CD4-positive, alpha-beta T cell treated with Interleukin-12 subunit alpha and Interleukin-12 subunit beta, for 1 hour (primary cell): ENCODE measurements around the gene TTI1.
"Not testable (repeated sequence)": the region's sequence is repeated elsewhere in the genome, so short reads cannot be mapped to it uniquely, and the experiment has no call there.

Experiments
- DNase-seq: peaks from one replicate; pipeline ENCODE4 v3.0.0-alpha.2; 2020

TTI1 gene

DNA sequence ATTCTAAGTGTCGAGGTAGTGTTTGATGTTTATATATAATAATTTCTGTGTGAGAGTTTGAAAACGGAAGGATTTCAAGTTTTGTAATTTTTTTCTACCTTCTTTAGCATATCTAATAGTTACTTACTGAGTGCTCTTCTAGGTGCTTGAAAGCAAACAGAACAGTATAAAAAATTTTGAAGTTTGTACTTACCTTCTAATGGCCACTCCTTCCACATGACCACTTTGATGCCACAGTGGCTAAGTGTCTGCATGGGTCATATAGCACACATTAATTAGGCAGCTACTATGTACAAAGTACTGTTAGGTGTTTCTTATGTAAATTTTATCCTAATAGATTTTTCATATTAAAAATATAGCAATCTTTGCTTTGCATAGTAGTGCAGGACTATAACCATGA is 21.4 kb upstream of the TTI1 start:
- DNase-seq, result no peak

DNA sequence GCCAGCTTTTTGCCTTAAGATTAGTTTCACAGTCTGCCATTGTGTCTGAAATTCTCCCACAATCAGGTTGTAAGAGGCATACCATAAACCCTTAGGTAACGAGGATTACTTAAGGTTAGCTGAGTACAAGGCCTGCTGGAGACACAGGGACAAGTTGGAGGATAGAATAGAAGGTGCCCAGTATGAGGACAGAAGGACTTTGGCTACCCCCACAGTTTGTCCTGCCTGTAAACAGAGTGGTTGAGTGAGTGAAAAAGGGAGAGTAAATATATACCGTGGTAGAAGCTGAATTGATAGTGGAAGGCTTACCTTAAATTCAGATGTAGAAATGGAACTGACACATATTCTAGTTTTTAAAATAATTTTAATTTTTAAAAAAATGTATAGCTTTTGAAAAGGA is 19.6 kb upstream of the TTI1 start:
- DNase-seq, result no peak

DNA sequence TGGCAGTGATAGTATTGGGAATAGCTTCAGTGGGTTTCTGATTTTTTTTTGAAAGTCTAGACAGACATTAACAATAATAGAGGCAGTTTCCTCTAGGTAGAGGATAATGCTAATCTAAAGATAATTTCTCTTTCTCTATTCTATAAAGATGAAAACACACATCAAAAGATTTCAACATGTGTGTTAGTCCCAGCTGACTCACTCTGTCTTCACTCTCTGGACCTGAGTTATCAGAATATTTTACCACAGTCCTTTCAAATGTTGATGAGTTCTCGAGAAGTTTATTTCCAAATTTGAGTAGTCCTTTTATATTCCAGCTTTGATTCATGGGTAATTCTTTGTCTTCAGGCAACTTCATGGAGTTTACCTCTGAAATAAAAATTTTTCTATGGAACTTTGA is 17.4 kb upstream of the TTI1 start:
- DNase-seq, result no peak

DNA sequence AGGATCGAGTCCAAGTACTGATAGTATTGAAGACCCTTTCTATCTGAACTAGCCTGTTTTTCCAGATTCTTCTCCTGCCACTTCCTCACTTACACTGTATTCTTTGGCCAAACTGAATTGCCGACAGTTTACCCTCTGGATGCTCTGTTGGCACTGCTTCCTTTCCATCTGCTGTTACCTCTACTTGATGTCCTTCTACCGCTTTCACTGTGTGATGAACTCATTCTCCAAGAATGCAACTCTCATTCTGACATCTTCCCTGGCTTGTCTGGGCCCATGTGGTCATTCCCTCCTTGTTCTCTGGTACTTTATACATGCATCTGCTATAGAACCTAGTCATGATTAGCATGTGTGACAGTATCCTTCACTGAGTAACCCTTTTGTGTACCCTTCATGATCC is 16.5 kb upstream of the TTI1 start:
- no peak for DNase-seq

DNA sequence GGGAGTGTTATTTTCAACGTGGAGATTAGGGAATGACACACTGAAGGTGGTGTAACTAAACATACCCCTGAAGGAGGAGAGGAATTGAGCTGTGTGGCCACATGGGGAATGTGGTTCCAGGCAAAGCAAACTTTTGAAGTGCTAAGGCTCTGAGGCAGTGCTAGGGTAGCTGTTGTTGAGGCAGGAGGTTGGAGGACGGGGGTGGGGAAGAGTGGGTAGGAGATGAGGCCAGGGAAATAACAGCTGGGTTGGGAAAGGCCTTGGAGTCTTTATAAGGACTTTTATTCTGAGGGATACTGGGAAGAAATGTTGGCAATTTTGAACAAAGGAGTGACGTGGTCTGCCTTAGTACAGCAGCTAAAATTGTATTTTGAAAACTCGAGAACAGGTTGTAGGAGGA is 13.3 kb upstream of the TTI1 start:
- no peak for DNase-seq

DNA sequence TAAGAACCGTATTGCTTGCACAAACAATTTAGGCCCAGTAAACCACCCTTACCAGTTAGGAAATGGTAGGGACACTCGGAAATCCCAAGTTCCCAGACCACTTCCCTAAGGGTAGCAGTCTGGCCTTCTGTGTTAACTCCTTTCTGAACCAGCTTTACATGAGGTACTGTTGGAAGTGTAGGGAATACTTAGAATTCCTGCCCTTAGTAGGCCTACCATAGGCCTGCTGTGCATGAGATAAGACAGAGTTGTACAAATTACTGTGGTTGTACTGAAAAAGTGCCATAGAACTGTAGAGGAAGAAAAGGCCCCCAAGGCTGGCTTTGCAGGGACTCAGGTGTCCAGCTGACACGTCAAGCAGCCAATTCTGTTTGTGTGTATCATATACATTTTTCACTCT is 11.4 kb upstream of the TTI1 start:
- DNase-seq, result no peak

DNA sequence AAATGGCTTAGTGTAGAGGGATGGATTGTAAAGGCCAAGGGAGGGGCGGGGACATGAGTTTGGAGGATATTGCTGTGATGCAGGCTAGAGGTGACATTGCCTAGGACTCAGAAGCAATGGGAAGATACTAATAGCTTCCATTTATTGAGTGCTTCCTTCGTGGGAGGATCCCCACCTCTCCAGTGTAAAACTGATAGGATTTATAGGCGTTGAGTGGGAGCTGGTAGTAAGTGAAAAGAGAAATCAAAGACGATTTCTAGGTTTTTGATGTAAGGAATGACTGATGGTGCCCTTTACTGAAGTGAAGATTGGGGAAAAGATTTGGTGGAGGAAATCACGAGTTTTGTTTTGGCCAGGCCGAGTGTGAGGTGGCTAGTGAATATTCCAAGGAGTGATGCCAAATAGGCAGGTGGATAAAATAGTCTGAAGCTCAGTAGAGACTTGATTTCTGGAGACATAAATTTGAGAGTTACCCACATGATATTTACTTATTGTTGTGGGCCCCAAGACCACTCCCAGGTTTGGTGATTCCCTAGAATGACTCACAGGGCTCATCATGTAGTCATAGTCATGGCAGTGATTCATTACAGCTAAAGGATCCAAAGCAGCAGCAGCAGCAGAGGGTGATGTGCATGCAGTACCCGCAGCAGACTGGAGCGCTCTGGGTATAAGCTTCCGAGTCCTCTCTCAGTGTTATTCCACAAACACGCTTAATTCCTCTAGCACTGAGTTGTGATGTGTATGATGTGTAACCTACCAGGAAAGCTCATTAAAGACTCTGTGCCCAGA is 10.4 kb upstream of the TTI1 start:
- DNase-seq, result no peak

DNA sequence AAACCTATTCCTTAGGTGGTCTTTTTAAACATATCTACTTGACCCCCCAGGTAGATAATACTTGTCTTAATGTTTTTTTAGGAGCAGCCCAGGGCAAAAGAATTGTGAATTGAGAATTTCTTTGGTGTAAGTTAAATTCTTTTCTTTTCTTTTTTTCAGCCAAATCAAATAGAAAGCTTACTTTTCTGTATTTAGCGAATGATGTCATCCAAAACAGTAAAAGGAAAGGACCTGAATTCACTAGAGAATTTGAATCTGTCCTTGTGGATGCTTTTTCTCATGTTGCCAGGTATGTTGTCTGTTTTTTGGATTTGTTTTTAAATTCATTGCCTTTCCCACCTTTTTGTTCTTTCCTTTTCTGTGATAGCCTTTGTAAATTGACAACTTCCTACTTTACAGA is 7.0 kb upstream of the TTI1 start:
- no peak for DNase-seq

DNA sequence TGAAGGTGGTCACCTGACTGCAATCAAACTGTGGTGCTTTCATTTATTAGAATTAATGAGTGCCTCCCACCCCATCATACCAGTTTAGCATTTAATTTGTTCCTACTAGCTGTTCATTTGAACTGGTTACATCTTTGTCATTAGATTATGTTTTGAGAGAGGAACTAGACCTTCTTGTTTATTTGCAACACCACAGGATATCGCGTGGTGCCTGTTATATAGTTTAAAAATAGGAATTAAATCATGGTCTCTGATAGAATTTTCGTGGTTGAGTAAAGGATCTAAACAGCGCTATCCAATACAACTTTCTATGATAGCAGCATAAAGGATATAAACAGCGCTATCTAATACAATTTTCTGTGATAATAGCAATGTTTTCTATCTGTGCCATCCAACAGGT is 3.1 kb upstream of the TTI1 start:
- no peak for DNase-seq

DNA sequence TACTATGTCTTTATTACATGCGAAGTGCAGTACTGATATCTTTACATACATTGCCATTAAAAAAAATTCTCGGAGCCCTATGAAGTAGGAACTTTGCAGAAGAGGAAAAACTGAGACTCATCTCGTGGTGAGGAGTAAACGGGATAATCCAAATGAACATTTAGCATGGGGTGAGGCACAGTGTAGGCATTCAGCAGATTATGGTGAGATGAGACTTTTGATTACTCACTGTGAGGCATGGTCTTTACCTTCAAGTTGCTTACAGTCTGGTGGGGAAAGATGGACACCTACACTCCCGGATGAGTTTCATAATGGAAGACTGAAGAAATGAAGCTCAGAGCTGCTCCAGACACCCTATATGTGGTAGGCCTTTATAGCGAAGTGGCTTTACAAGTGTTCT is 1.7 kb upstream of the TTI1 start:
- DNase-seq, result no peak

DNA sequence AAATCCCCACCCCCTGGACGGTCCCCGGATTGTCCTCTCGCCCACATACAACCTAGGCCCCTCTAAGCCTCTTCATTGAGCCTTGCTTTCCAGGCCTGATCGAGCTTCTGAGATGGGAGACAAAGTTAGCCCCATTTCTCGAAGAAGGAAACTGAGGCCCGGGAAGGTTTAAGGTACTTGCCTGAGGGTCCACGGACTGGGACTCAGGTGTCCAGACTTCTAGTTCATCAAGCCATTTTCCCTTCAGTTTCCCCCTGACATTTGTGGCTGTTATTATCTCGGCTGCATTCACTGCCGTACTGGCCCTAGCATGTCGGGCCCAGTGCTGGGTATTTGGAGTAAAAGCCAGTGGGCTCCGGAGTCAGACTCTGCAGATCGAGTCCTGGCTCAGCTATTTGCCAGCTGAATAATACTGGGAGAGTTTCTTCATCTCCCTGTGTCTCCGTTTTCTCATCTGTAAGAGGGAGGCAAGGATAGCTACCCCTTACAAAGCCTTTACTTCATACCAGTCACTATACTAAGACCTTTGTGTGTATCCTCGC is 923 bp upstream of the TTI1 start:
- DNase-seq, result no peak

DNA sequence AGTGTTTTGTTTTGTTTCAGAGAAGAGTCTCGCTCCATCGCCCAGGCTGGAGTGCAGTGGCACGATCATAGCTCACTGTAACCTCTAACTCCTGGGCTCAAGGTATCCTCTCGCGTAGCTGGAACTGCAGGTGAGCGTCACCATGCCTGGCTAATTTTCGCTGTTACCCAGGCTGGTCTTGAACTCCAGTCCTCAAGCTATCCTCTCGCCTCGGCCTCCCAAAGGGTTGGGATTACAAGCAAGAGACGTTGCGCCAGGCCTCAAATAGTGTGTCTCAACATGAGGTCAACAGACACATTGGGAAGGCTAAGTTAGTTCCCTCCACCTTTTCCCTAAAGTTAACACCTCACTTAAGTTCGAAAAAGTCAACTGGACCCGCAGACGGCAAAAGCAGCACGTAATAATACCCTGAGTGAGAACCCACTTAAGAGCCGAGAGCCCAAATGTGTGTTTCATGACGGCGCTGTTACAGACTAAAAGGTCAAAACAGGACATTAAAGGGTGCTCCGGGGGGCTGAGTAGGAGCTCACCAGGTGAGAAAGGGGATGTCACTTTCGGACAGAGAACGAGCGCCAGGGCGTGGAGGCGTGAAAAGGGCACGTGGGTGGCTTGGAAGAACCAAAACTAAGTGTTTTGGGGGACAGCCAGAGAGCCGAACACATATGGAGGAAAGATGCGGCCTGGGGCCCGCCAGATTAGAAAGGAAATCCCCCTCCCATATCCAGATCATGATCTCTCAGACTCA is 499 bp downstream of the TTI1 start:
- DNase-seq, result no peak

DNA sequence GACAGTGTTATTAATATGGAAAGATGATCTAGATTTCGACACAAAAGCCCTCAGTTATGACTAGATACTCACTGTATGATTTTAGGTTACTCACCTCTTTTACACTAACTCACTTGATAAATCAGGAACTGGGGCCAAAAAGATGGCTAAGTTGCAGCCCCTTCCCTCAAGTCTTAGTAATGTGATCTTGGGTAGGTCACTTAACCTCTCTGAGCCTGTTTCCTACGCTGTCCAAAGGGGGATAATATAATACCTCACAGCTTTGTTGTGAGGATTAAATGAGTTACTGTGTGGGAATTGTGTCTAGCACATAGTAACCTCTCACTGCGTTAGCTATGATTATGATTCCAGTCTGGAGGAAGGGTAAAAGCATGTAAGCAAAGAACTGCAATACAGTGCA is 1.3 kb downstream of the TTI1 start:
- no peak for DNase-seq

DNA sequence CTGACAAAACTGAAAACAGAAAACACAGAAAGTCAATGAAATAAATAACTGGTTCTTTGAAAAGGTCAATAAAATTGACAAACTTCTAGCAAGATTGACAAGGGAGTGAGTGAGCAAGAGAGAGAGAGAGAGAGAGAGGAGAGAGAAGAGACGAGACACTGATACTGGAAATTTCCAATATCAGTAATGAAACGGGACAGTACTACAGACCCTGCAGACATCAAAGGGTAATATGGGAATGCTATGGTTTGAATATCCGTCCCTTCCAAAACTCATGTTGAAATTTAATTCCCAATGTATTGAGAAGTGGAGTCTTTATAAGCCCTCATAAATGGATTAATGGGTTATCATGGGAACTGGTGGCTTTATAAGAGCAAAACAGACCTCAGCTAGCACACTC is 3.8 kb downstream of the TTI1 start:
- DNase-seq, result no peak

DNA sequence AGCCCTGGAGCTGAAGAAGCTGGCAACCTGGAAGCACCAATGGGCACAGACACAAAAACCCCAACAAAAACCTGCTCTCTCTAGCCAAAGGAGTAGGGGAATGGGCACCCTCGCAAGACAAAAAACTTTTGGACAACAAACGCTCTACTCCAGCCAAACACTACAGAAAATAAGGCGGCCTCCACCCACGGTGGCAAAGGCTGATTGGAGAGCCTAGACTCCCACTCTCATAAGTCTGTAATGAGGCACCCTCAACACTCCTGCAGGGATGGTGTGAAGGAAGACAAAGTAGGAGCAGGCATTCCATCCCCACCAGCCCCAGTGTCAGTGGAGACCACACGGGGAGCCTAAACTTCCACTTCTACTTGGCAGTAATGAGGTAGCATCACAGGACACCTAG is 8.8 kb downstream of the TTI1 start:
- DNase-seq, result no peak

DNA sequence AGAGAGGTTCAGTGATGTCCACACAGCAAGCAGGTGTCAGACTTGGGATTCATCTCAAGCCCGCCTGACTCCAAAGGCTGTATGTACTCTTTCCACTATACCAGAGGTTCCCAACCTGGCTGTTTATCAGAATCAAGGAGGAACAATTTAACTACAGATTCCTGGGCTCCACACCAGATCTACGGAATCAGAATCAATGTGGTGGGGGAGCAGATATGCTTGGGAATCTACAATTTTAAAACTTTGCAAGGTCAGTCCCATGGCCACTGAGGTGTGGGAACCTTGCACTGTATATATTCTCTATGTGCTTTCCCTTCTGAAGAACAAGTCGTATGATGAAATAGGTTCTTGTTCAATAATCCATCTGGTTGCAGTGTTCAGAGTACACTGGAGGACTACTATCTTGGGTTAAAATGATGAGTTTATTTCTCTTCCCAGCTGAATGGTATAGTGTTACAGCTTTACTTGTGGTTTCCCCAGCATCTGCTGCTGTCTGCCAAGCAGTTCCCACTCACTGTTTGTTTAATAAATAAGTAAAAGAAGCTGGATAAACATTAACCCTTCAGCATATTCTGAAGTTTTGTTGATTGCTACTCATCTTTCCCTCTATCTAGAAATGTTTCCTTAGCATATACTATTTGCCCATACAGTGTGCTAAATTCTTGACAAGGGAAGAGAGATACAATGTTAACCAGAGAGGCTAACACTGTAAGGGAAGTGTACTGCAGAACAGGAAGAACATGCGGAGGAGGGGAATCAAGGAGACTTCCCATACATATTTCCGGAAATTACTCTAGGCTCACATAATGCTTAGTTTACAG is 9.9 kb downstream of the TTI1 start:
- no peak for DNase-seq

DNA sequence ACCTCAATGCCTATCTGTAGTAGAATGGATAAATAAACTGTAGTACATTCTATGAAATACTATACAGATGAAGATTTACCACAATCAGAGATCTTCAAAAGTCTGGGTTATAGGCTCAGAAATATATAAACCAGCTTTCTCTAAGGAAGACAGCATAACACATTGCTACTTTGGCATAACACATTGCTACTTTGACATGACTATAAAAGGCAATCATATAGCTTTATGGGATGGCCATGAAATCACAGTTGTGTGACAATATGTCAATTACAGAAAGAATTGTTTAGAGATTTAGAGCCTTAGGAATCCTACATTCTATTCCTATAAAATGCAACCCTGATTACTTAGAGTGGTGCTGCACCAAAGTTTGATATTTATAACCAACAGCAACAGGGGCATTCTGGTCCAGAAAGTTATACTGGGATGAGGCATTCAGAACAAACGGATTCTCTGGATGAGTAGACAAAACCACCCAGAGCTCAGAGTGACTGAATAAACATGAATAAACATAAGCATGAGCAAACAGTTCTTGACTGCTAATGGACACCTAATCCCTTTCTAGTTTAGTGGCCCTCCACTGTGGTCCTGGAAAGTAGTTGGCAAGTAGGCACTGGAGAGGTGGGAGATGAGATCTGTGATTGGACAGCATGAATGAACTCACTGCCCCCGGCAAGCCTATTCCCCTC is 12.0 kb downstream of the TTI1 start:
- no peak for DNase-seq

DNA sequence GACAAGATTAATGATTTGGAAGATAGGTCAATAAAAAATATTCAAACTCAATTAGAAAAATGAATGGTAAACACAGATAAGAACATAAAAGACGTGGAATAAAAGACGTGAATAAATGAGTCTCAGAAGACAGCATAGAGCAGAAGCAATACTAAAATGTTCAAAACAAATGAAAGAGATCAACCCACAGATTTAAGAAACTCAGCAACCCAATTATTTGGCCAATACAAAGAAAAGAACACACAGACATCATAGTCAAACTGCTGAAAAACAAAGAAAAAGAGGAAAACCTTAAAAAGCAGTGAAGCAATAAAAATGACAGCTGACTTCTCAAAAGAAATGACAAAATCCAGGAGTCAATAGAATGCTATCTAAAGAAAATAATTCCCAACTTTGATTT is 14.9 kb downstream of the TTI1 start:
- DNase-seq, result no peak

DNA sequence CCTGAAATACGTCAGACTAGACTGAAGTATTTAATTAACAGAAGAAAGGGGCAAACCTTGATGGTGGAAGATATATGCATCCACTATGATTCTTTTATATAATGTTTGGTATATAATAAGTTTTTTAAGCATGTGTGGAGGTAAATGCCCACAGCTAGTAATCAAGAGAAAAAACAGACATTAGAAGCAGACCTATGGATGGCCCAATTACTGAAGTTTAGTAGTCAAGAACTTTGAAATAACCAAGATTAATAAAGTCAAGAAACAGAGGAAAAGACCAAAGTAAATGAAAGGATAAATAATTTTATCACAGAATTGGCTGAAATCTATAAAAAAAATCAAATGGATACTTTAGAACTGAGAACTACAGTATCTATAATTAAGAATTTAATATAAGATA is 15.3 kb downstream of the TTI1 start:
- no peak for DNase-seq

DNA sequence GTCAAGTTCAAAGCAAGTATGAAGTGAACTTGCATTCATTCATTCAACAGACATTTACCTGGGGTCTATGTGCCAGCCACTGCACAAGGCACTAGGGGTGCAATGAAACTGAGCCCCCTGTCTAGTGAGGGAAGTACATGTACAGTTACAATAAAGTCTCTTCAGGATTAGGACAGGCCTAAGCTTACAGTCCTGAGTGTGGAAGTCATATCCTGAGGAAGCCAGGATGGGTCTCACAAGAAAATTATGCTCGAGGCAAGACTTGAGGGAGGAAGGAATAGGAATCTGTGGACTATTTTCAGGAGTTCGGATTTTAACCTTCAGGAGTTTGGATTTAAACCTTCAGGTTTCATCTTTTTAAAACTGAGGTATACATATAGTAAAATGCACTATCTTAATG is 19.4 kb downstream of the TTI1 start:
- DNase-seq, result no peak

DNA sequence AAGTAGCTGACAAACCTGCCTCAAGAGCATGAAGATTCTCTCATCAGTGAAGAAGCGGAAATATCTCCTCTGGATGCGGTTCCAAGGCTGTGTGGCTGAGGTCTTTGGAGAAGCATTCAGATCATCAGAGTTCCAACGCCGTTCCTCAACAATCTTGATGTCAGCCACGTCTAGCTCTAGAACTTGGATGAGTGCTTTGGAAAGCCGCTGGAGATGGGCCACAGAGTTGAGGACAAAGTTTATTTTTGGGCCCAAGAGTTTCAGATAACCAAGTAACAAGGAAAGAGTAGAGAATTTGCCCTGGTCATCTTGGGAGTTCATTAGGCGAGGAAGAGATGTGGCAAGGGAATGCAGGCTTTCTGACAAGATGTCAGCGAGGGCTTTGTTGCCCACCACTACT is 20.9 kb downstream of the TTI1 start:
- no peak for DNase-seq

DNA sequence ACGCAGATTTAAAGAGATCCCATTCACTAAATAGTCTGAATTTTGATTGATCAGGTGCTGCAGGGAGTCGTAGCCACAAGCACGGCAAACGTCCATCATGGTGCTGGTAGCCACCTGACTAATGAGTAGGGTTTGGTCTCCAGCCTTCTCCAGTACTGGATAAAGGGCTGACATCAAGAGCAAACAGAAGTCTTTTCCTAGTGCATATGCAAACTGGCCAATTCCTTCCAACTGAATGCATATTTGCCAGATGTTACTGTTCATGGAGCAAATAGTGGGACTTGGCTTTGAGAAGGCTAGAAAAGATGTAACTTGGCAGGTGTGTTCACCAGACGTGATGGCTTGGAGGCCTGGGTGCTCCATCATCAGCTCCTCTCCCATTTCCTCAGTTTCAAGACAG is 21.6 kb downstream of the TTI1 start:
- DNase-seq, result no peak

DNA sequence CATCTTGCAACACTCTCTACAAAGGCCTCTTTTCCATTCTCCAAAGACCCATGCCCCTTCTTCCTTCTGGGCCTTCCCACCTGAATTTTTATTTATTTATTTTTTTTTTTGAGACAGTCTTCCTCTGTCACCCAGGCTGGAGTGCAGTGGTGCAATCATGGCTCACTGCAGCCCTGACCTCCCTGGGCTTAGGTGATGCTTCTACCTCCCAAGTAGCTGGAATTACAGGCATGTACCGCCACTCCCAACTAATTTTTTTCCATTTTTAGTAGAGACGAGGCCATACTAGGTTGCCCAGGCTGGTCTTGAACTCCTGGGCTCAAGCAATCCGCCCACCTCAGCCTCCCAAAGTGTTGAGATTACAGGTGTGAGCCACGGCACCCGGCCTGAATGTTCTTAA is 23.8 kb downstream of the TTI1 start:
- DNase-seq, result not testable (repeated sequence)
